ENCODE results near the gene KLHDC3. TPM values are rescaled to one million over a fixed set of nuclear protein-coding genes. Genes with fewer than 3 reads are reported as not detected.

Gene KLHDC3, protein sequence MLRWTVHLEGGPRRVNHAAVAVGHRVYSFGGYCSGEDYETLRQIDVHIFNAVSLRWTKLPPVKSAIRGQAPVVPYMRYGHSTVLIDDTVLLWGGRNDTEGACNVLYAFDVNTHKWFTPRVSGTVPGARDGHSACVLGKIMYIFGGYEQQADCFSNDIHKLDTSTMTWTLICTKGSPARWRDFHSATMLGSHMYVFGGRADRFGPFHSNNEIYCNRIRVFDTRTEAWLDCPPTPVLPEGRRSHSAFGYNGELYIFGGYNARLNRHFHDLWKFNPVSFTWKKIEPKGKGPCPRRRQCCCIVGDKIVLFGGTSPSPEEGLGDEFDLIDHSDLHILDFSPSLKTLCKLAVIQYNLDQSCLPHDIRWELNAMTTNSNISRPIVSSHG
- 22.2 to 31.7 TPM (median 30.9 TPM) in 5 replicates for total RNA-seq (2022; extraction: Qiagen RNA extraction; ENCODE audit: low read depth)

DNA sequence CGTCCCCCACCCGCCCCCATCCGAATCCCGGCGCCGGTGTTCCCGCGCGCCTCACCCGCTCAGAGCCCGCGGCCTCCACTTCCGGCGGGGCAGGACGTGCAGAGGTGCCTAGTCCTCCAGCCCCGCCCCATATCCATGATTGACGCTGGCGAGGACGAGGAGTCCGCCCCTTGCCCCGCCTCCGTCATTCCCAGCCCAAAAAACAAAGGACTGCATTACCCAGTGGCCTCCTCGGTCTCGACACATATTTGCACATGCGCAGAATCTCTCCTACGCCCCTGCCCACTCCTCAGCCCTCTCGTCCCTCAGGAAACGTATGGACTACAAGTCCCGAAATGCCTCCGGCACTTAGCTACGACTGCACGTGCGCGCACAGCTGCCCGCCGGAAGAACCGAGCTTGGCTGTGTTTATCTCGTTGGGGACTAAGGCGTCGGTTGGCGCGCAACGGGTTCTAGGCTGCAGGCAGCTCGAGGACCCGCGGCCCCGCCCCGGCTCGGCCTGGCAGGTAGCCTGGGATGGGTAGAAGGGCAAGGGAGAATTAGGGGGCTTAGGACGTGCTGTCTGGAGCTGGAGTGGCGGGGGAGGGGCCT, at the start of gene KLHDC3, which contains the start of gene MEA1:
Gene KLHDC3 (plus strand): TSS at position 407 of the 591 bp plus-strand sequence. CDS start 2,944 bp downstream, outside the sequence.
Gene MEA1 (minus strand): TSS at position 104 of the 591 bp plus-strand sequence. CDS start 133 bp downstream, outside the sequence.

DNA sequence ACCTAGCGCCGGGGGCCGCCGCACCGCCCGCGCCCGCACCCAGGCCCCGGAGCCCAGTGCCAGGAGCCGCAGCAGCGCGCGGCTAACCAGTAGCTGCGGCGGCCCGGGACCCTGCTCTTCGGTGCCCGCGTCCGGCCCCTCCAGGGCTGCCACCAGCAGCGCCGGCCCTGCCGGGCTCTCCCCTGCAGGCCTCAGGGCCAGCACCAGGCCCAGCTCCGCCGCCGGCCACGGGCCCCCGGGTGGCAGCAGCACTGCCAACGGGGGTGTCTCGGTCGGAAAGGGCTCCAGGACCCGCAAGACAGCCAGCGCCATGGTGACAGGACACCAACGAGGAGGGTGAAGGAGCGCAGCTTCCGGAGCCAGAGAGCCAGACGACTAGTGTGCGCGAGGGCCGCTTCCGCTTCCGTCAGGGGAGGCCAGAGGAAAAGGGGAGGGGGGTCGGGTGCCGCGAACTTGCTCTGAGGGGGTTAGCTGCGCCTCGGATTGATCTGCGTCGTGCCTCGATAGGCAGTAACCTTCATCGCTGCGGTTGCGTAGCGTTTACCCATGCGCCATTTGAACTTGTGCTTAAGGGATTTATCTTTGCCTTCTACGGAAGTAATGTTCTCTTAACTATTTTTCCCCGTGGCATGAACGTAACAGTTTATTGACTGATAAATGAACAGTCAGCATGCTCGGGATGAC, 35.1 kb upstream of the KLHDC3 start, which contains the start of gene PEX6:
Gene PEX6 (minus strand): TSS at position 343 of the 684 bp plus-strand sequence. CDS start 31 bp downstream, at position 312.

DNA sequence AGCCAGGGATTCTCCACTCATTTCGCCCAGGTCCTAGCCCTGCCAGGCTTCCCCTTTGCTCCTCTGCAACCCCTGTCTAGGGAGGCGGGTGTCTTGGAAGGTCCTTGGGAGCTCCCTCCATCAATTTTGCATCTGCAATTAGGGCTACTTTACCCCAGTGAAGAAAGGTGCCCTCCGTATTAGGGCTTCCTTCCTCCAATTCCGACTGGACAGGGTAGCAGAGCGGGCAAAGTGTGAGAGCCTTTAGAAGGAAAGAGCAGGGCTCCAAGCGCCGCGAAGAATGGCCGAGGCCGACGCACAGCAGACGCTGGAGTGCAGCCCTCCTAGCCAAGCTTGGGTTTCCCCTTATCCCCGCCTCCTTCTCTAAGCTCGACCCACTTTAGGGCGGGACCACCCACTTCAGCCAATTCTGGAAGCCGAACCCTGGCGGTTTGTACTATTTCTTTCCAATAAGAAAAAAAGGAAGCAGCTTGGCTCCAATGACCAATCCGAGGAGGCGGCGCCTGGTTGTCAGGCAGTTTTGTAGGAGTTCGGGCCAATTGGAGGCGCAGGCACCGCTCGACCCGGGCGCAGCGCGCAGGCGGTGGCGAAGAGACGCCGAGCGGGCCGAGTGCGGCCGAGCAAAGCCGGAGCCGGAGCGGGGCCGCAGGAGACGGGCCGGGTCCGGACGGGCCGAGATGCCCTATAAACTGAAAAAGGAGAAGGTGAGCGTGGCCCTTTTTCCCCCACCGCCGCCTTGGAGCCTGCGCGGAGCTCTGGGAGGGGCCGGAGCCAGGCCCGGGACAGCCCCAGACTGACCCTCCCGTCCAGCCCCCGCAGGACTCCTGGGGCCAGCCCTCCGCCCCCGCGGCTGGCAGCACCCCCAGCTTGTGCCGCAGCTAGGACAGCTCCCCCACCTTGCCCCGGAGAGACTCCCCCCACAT, 29.8 kb upstream of the KLHDC3 start, which contains the start of gene PPP2R5D:
Gene PPP2R5D (plus strand): TSS at position 570 of the 923 bp plus-strand sequence. CDS start 108 bp downstream, at position 678.

DNA sequence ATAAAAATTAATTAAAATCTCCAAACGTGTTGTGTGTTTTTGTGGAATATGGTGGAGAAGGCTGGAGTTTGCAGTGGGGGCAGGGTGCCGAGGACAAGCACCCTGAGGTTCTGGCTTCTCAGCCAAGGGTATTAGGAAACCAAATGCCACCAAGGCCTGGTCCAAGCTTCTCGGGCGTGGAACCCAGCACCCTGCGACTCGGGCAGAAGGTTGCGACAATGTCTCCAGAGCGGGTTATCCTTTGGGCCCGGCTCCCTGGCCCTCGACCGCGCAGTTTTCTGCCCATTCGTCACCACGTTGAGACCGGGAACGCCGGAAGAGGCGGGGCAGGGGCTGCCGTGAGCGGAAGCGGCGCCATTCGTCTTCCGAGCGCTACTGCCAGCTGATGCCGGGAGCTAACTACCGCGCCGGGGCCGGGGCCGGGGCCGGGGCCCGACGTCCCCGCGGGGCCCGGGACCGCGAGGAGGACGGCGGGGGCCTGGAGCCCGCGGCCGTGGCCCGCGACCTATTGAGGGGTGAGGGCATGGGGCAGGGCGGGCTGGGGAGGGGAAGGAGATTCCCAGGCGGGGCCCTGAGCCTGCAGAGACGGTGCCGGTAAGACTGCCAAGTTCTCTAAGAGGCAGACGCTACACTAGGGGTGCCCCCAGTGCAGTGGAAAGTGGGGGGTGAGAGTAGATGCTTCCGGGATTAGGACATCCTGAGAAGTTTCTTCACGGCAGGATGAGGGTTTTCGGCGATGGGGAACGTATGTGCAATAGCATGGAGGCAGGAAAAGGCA, 7.4 kb downstream of the KLHDC3 start, which contains the start of gene RRP36:
Gene RRP36 (plus strand): TSS at position 354 of the 778 bp plus-strand sequence. CDS start 32 bp downstream, at position 386.

DNA sequence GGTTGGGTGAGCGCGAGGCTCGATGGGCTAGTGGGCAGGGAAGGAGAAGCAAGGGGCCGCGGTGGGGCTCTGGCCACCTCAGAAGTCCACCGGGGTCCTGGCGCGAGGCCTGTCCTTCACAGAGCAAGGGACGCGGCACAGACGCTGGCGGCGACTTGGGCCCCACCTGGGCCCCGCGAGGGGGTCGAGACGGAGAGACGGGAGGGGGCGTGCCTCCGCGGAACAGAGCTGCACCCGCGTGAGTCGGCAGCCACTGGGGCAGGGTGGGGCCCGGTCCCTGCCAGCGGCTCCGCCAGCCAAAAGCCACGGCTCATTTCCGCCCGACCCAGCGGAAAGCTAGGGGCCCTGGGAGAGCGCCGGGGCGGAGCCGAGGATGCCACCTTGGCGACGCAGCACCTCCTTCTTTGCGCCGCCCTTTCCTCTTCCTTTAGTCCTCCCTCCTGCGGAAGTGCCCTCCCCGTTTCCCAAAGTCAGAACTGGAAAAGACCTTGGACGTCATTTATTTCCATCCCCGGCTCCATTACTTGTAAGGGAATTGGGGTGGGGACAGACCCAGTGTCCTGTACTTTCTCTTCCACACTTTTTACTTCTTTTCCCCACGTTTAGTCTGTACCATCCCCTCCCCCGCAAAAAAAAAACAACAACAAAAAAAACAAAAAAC, 39.6 kb downstream of the KLHDC3 start, which contains the start of gene CUL7:
Gene CUL7 (minus strand): TSS at position 307 of the 661 bp plus-strand sequence. CDS start 1,063 bp downstream, outside the sequence.

DNA sequence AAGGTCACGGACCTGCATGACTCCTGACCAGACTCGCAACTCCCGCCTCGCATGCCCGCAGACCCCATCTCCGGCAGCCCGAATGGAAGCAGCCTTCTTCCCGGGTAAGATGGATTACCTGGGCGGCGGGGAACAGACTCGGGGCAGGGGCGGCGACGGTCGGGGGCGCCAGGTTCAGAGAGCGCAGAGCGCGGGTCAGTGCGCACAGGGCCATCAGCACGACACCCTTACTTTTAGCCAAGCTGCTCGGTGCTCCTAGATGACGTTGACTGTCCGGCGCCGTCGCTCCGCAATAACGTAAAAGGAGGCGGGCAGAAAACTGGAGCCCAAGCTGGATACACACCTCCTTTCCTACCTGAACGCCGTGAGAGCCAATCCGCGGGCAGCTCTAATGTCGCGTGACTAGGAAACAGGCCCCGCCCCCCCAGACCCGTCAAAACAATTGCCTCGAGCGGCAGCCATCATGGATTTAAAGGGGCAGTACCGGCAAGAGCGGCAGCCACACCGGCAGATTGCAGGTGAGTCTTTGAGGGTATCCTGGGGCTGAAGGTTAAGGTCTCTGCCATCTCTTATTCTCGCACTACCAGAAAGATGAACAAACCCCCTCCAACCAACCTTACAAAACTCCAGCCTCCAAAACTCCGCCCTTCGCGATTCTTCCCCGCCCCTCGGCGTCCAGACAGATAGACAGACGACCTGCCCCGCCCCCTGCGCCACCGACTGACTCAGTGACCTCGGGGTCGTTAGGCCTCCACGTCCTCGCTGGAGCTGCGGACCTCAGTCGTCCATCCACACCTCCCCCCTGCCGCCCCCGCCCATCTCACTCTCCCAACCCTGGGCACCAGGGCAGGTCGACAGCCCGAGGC, 45.4 kb downstream of the KLHDC3 start, which contains the start of the genes KLC4 and MRPL2:
Gene KLC4 (plus strand): TSS at position 464 of the 866 bp plus-strand sequence. CDS start 1,705 bp downstream, outside the sequence.
Gene MRPL2 (minus strand): TSS at position 267 of the 866 bp plus-strand sequence. CDS start 53 bp downstream, at position 214.

Other genes with a start within 250 kb of the KLHDC3 start
- 2.2 to 3.7 TPM (median 3.6 TPM) in 5 replicates for gene BICRAL, start 232.2 kb upstream of the KLHDC3 start, total RNA-seq (2022; extraction: Qiagen RNA extraction; ENCODE audit: low read depth)
- 64.2 to 113 TPM (median 66.4 TPM) in 5 replicates for gene RPL7L1, start 134.6 kb upstream of the KLHDC3 start, total RNA-seq (2022; extraction: Qiagen RNA extraction; ENCODE audit: low read depth)
- not detected in 5 replicates for gene PTCRA, start 98.2 kb upstream of the KLHDC3 start, total RNA-seq (2022; extraction: Qiagen RNA extraction; ENCODE audit: low read depth)
- gene CNPY3, start 84.8 kb upstream of the KLHDC3 start, total RNA-seq (2022; extraction: Qiagen RNA extraction; ENCODE audit: low read depth): 31.6 to 48.5 TPM (median 44.5 TPM) in 5 replicates
- 0.24 to 0.27 TPM in 2 of 5 replicates, not detected in the others for gene GNMT, start 53.5 kb upstream of the KLHDC3 start, total RNA-seq (2022; extraction: Qiagen RNA extraction; ENCODE audit: low read depth)
- gene PEX6, start 35.1 kb upstream of the KLHDC3 start, total RNA-seq (2022; extraction: Qiagen RNA extraction; ENCODE audit: low read depth): 4.5 to 9.9 TPM (median 9.6 TPM) in 5 replicates
- gene PPP2R5D, start 29.7 kb upstream of the KLHDC3 start, total RNA-seq (2022; extraction: Qiagen RNA extraction; ENCODE audit: low read depth): 26.4 to 30.0 TPM (median 27.2 TPM) in 5 replicates
- 90.3 to 112 TPM (median 91.5 TPM) in 5 replicates for gene MEA1, start 303 bp upstream of the KLHDC3 start, total RNA-seq (2022; extraction: Qiagen RNA extraction; ENCODE audit: low read depth)
- 67.6 to 88.6 TPM (median 72.1 TPM) in 5 replicates for gene RRP36, start 7.4 kb downstream of the KLHDC3 start, total RNA-seq (2022; extraction: Qiagen RNA extraction; ENCODE audit: low read depth)
- gene CUL7, start 39.6 kb downstream of the KLHDC3 start, total RNA-seq (2022; extraction: Qiagen RNA extraction; ENCODE audit: low read depth): 5.2 to 9.4 TPM (median 8.0 TPM) in 5 replicates
- gene MRPL2, start 45.2 kb downstream of the KLHDC3 start, total RNA-seq (2022; extraction: Qiagen RNA extraction; ENCODE audit: low read depth): 44.1 to 63.1 TPM (median 54.2 TPM) in 5 replicates
- gene KLC4, start 45.4 kb downstream of the KLHDC3 start, total RNA-seq (2022; extraction: Qiagen RNA extraction; ENCODE audit: low read depth): 4.4 to 7.9 TPM (median 6.8 TPM) in 5 replicates
- 3.1 to 5.5 TPM (median 4.1 TPM) in 5 replicates for gene PTK7, start 62.1 kb downstream of the KLHDC3 start, total RNA-seq (2022; extraction: Qiagen RNA extraction; ENCODE audit: low read depth)
- 10.8 to 20.2 TPM (median 17.8 TPM) in 5 replicates for gene SRF, start 157.0 kb downstream of the KLHDC3 start, total RNA-seq (2022; extraction: Qiagen RNA extraction; ENCODE audit: low read depth)
- 6.2 to 9.5 TPM (median 9.3 TPM) in 5 replicates for gene CUL9, start 167.9 kb downstream of the KLHDC3 start, total RNA-seq (2022; extraction: Qiagen RNA extraction; ENCODE audit: low read depth)
- 55.7 to 104 TPM (median 97.9 TPM) in 5 replicates for gene DNPH1, start 215.2 kb downstream of the KLHDC3 start, total RNA-seq (2022; extraction: Qiagen RNA extraction; ENCODE audit: low read depth)
- 0.06 to 0.10 TPM (median 0.08 TPM) in 4 of 5 replicates, not detected in the other for gene TTBK1, start 229.2 kb downstream of the KLHDC3 start, total RNA-seq (2022; extraction: Qiagen RNA extraction; ENCODE audit: low read depth)

All from A549 treated with ZK216348 at 1 μM for 4 hours (cell line).